ENCODE results near the gene ZDHHC14. TPM values are rescaled to one million over a fixed set of nuclear protein-coding genes. Genes with fewer than 3 reads are reported as not detected.

Gene ZDHHC14
- total RNA-seq, 1 experiment from 2014 or later = 4.9 TPM

DNA sequence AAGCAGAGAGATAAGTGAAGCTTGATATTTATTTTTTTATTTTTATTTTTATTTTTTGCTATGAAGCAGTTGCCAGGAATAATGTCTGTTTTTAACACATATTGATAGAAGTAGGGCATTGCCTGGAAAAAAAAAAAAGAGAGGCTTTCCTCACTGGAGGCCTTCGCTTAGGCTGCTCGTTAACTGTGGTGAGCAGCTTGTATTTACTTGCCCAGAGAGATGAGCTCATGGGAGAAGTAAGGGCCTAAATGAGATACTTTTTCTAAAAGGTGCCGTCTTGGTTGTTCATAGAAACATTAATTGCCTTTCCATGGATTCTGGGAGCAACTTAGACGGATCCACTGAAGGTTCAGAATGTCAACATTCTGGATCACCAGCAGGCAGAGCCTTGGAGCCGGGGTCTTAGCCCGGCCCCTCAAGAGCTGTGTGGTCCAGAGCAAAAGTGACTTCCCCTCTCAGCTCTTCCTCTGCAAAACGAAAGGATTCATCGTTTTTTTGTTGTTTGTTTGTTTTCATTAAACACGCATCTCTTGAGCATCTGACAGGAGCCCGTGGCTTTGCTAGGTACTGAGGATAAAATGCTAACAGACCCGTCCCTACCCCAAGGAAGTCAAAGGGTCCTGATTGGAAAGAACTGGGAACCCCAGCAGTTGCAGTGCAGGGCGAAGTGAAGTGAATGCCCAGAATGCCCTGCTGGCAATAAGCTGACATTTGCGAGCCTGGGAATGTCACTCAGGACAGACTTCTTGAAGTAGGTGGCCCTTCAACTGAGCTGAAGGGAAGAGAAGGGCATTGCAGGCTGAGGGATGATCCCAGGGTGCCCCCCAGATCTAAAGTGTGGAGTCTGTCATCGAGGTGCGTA, 138.5 kb downstream of the ZDHHC14 start:
- H3K4me1 ChIP-seq (ENCODE audit: insufficient read depth, low read length) = peaks cover 8% of the 10 kb centered on the region
- H3K4me3 ChIP-seq (ENCODE audit: low read length) = no peak overlapping the region
- no peak overlapping the region for H3K9ac ChIP-seq (ENCODE audit: low read length)
- H3F3A ChIP-seq (ENCODE audit: low read length, unreplicated experiment) = no peaks in the 10 kb centered on the region
- no peak overlapping the region for H3K4me2 ChIP-seq (ENCODE audit: low read length)
- ATAC-seq (no peak), DNase-seq (no peak)
- H3K9me3 ChIP-seq (ENCODE audit: low read length) = no peaks in the 10 kb centered on the region
- H3K79me2 ChIP-seq (ENCODE audit: low read length) = no peaks in the 10 kb centered on the region
- no peaks in the 10 kb centered on the region for H4K20me1 ChIP-seq (ENCODE audit: low read length)
- BruUV-seq (replicated peaks) = no TSS peak
- intact Hi-C loops (cut with micrococcal nuclease) = no loop called here
- H2AFZ ChIP-seq (ENCODE audit: low read length) = no peak overlapping the region
- no peak for TF ChIP-seq EZH2 (IDR thresholded peaks at IDR 0.05; ENCODE audit: low read length, unreplicated experiment)
- TF ChIP-seq EZH2phosphoT487 (IDR thresholded peaks at IDR 0.05; ENCODE audit: borderline replicate concordance, low read length) = no peak
- TF ChIP-seq, protein P1, sequence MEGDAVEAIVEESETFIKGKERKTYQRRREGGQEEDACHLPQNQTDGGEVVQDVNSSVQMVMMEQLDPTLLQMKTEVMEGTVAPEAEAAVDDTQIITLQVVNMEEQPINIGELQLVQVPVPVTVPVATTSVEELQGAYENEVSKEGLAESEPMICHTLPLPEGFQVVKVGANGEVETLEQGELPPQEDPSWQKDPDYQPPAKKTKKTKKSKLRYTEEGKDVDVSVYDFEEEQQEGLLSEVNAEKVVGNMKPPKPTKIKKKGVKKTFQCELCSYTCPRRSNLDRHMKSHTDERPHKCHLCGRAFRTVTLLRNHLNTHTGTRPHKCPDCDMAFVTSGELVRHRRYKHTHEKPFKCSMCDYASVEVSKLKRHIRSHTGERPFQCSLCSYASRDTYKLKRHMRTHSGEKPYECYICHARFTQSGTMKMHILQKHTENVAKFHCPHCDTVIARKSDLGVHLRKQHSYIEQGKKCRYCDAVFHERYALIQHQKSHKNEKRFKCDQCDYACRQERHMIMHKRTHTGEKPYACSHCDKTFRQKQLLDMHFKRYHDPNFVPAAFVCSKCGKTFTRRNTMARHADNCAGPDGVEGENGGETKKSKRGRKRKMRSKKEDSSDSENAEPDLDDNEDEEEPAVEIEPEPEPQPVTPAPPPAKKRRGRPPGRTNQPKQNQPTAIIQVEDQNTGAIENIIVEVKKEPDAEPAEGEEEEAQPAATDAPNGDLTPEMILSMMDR (conservative IDR thresholded peaks at IDR 0.05; ENCODE audit: low read depth, low read length) = no peak
- H3K36me3 ChIP-seq (ENCODE audit: low read depth, low read length) = no peaks in the 10 kb centered on the region
- POLR2A ChIA-PET (ENCODE audit: unreplicated experiment) = no interaction called here
- no peaks in the 10 kb centered on the region for H3K27me3 ChIP-seq (ENCODE audit: low read length)
- CTCF ChIA-PET = no interaction called here
- no peaks in the 10 kb centered on the region for H3K9me2 ChIP-seq (replicated peaks; ENCODE audit: low read length)
- no peak overlapping the region for H3K27ac ChIP-seq (ENCODE audit: low read length)

DNA sequence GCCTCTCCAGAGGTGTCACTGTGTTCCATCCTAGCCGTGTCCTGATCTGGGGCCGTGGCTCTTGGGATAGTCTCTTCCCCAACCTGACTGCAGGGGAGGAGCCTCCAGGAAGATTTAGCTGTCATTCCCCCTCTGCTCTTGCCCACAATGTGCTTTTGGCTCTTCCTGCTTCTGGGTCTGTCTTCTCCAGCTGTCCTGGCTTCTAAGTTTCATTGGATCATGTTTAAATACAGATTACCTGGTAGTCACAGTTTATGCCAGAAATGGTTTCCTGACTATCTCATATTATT, 139.1 kb downstream of the ZDHHC14 start:
- ChIA-PET CTCF (no interaction called here), POLR2A (ENCODE audit: unreplicated experiment) (no interaction called here)
- BruUV-seq (replicated peaks) = no TSS peak
- Histone ChIP-seq H3K4me1 (ENCODE audit: insufficient read depth, low read length) (peaks cover 2% of the 10 kb centered on the region; the same call in 1 of the 2 replicates), H3K79me2 (ENCODE audit: low read length) (no peaks in the 10 kb centered on the region), H3K4me2 (ENCODE audit: low read length) (no peak overlapping the region), H4K20me1 (ENCODE audit: low read length) (no peaks in the 10 kb centered on the region), H3F3A (ENCODE audit: low read length, unreplicated experiment) (no peaks in the 10 kb centered on the region), H3K27ac (ENCODE audit: low read length) (no peak overlapping the region), H3K36me3 (ENCODE audit: low read depth, low read length) (no peaks in the 10 kb centered on the region), H3K9ac (ENCODE audit: low read length) (no peak overlapping the region), H3K9me3 (ENCODE audit: low read length) (no peaks in the 10 kb centered on the region), H3K27me3 (ENCODE audit: low read length) (no peaks in the 10 kb centered on the region), H2AFZ (ENCODE audit: low read length) (no peak overlapping the region), H3K4me3 (ENCODE audit: low read length) (no peak overlapping the region), H3K9me2 (replicated peaks; ENCODE audit: low read length) (no peaks in the 10 kb centered on the region)
- TF ChIP-seq, protein P1 (conservative IDR thresholded peaks at IDR 0.05; ENCODE audit: low read depth, low read length) = no peak
- TF ChIP-seq EZH2phosphoT487 (IDR thresholded peaks at IDR 0.05; ENCODE audit: borderline replicate concordance, low read length) = no peak
- no peak for TF ChIP-seq EZH2 (IDR thresholded peaks at IDR 0.05; ENCODE audit: low read length, unreplicated experiment)
- no peak for ATAC-seq
- no peak for DNase-seq
- intact Hi-C loops (cut with micrococcal nuclease) = no loop called here

DNA sequence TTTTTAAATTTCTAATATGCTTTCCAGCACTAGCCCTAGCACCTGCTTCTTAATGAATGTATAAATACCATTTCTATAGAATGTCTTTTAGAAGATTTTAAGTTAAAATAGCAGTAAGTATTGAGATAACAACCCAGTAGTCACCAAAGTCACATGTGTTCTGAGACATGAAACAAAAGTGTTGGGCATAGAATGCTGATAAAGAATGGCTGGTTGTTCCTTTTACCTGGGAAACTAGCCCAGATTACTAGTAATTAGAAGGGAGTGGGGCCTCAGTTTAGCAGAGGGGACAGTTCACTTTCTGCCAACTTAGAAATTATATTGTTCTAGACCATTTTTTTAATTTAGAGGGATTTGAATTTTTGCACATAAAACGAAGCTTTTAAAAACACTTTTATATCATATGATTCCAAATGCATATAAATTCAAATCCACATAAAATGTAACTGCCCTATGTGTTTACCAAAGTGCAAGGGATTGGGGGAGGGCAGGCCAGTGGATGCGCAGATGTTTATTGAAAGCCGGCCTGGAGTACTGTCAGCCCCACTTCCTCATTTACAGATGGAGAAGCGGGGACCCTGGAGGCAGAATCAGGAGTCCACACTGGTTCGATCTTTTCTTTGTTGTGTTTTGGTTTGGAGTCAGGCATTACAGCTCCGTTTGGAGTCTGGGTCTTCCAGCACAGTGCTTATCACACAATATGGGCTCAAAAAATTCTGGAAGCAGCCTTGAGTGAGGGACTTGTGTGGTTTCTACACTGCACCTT, 139.8 kb downstream of the ZDHHC14 start:
- no peaks in the 10 kb centered on the region for H3K36me3 ChIP-seq (ENCODE audit: low read depth, low read length)
- H3K4me3 ChIP-seq (ENCODE audit: low read length) = no peak overlapping the region
- H3K4me2 ChIP-seq (ENCODE audit: low read length) = no peak overlapping the region
- intact Hi-C loops (cut with micrococcal nuclease) = no loop called here
- TF ChIP-seq, protein P1 (conservative IDR thresholded peaks at IDR 0.05; ENCODE audit: low read depth, low read length) = no peak
- TF ChIP-seq EZH2 (IDR thresholded peaks at IDR 0.05; ENCODE audit: low read length, unreplicated experiment) (no peak), EZH2phosphoT487 (IDR thresholded peaks at IDR 0.05; ENCODE audit: borderline replicate concordance, low read length) (no peak)
- ChIA-PET CTCF (no interaction called here), POLR2A (ENCODE audit: unreplicated experiment) (no interaction called here)
- no peaks in the 10 kb centered on the region for H3K4me1 ChIP-seq (ENCODE audit: insufficient read depth, low read length)
- H4K20me1 ChIP-seq (ENCODE audit: low read length) = no peaks in the 10 kb centered on the region
- no peaks in the 10 kb centered on the region for H3F3A ChIP-seq (ENCODE audit: low read length, unreplicated experiment)
- no TSS peak for BruUV-seq (replicated peaks)
- H3K79me2 ChIP-seq (ENCODE audit: low read length) = no peaks in the 10 kb centered on the region
- DNase-seq = no peak
- ATAC-seq = no peak
- no peaks in the 10 kb centered on the region for H3K9me3 ChIP-seq (ENCODE audit: low read length)
- H2AFZ ChIP-seq (ENCODE audit: low read length) = no peak overlapping the region
- H3K9ac ChIP-seq (ENCODE audit: low read length) = no peak overlapping the region
- H3K27ac ChIP-seq (ENCODE audit: low read length) = no peak overlapping the region
- no peaks in the 10 kb centered on the region for H3K27me3 ChIP-seq (ENCODE audit: low read length)
- H3K9me2 ChIP-seq (replicated peaks; ENCODE audit: low read length) = no peaks in the 10 kb centered on the region

Data from PC-3 (cell line).